Hematopoietic multipotent progenitor cell (in vitro differentiated cells): ENCODE results near the gene PAX2. TPM values are rescaled to one million over a fixed set of nuclear protein-coding genes. Genes with fewer than 3 reads are reported as not detected.

Experiments
- DNase-seq, 3 donors: peaks; one replicate each; pipeline ENCODE4 v3.0.0-alpha.2; 2011 to 2015; ENCODE audit warnings: low read depth in 2 of 3, low spot score in 2 of 3
- total RNA-seq: library from RNA; depleted of rRNA; stranded (reverse); fragments of >200 nt; gene quantifications from one replicate; pipeline ENCODE4 v1.2.3, GENCODE V29; 2012

PAX2 gene
- total RNA-seq, 1 donor = not detected

GRCh38 chr10:100830728-100831111 lies 85.3 kb downstream of the PAX2 start:
- DNase-seq = no peak

GRCh38 chr10:100831742-100832141 lies 86.4 kb downstream of the PAX2 start:
- DNase-seq = no peak

- no peak for DNase-seq
These were observed 90.4 kb downstream of the PAX2 start for GRCh38 chr10:100835810-100836209.

- DNase-seq = no peak
These were observed 91.5 kb downstream of the PAX2 start for GRCh38 chr10:100836891-100837290.

- no peak for DNase-seq
These were observed 91.9 kb downstream of the PAX2 start for GRCh38 chr10:100837300-100837699.

GRCh38 chr10:100838986-100839385 lies 93.6 kb downstream of the PAX2 start:
- no peak for DNase-seq

GRCh38 chr10:100841528-100841927 lies 96.1 kb downstream of the PAX2 start:
- no peak for DNase-seq

- no peak for DNase-seq
These were observed 102.1 kb downstream of the PAX2 start for GRCh38 chr10:100847440-100847839.

GRCh38 chr10:100848770-100849169 lies 103.4 kb downstream of the PAX2 start:
- no peak for DNase-seq

- DNase-seq = no peak
These were observed 112.9 kb downstream of the PAX2 start for GRCh38 chr10:100858261-100858660.

GRCh38 chr10:100858747-100859483 lies 113.5 kb downstream of the PAX2 start:
- DNase-seq = no peak

- DNase-seq = no peak
These were observed 114.0 kb downstream of the PAX2 start for GRCh38 chr10:100859484-100859763.

- no peak for DNase-seq
These were observed 118.1 kb downstream of the PAX2 start for GRCh38 chr10:100863433-100863832.

GRCh38 chr10:100864036-100864885 lies 118.9 kb downstream of the PAX2 start:
- no peak for DNase-seq

- DNase-seq = no peak
These were observed 119.6 kb downstream of the PAX2 start for GRCh38 chr10:100864978-100865377.

GRCh38 chr10:100866010-100866409 lies 120.6 kb downstream of the PAX2 start:
- no peak for DNase-seq

GRCh38 chr10:100866575-100867098 lies 121.3 kb downstream of the PAX2 start:
- no peak for DNase-seq

- no peak for DNase-seq
These were observed 122.0 kb downstream of the PAX2 start for GRCh38 chr10:100867261-100867963.

GRCh38 chr10:100868382-100868781 lies 123.0 kb downstream of the PAX2 start:
- no peak for DNase-seq

GRCh38 chr10:100869399-100869798 lies 124.0 kb downstream of the PAX2 start:
- DNase-seq = no peak

- DNase-seq = peak in 2 of 3 donors; percentile 51 to 69
These were observed 126.8 kb downstream of the PAX2 start for GRCh38 chr10:100872034-100872791.
